Spinal cord (tissue), 10 donors: ENCODE results near the gene HIF1A. TPM values are rescaled to one million over a fixed set of nuclear protein-coding genes. Genes with fewer than 3 reads are reported as not detected.

Source experiments
- DNase-seq, 6 donors: peaks; one replicate each; pipeline versions ENCODE4 v3.0.0 to v3.0.0-alpha.2; 2013 to 2015; ENCODE audit warnings: low spot score in 6 of 6, low read depth in 4 of 6
- H3K27ac ChIP-seq: one replicate; pipeline ENCODE4 v1.5.1; 2013; ENCODE audit warnings: low read depth, low read length, control low read depth
- H3K27me3 ChIP-seq: one replicate; pipeline ENCODE4 v1.6.1; 2013; ENCODE audit warnings: low read length; ENCODE audit not compliant: control insufficient read depth, insufficient read depth
- H3K36me3 ChIP-seq: one replicate; pipeline ENCODE4 v1.6.1; 2013; ENCODE audit warnings: low read length; ENCODE audit not compliant: control insufficient read depth, insufficient read depth
- H3K4me1 ChIP-seq: one replicate; pipeline ENCODE4 v1.6.1; 2013; ENCODE audit warnings: low read length; ENCODE audit not compliant: control insufficient read depth, insufficient read depth
- H3K4me3 ChIP-seq: one replicate; pipeline ENCODE4 v1.5.1; 2013; ENCODE audit warnings: low read depth, low read length, control low read depth
- H3K9me3 ChIP-seq: one replicate; pipeline ENCODE4 v1.6.1; 2013; ENCODE audit warnings: low read length; ENCODE audit not compliant: control insufficient read depth, insufficient read depth
- WGBS: methylation state at CpG from one replicate; pipeline ENCODE4 v1.1.5; 2013; ENCODE audit warnings: missing lambda C conversion rate; ENCODE audit not compliant: insufficient coverage; 5-methylcytosine and 5-hydroxymethylcytosine counted together
- polyA plus RNA-seq, 2 donors: library from polyadenylated mRNA; unstranded; fragments of 120-200 nt; gene quantifications; one replicate each; pipeline ENCODE4 v1.2.1, GENCODE V29; 2013; ENCODE audit not compliant: insufficient read length in 2 of 2
- total RNA-seq, 2 donors: library from RNA; depleted of rRNA in 1 of 2; stranded (reverse); fragments of 120-200 nt in 1 of 2; fragments of >200 nt in 1 of 2; gene quantifications; one replicate each; pipeline versions ENCODE4 v1.2.3 to v1.2.4, GENCODE V29; 2013 to 2014
- donor health status: healthy.

HIF1A gene
- total and polyA plus RNA-seq, 4 donors: 92.8 to 167 (median 96.7) TPM

GRCh38 chr14:61716956-61717355, 21.6 kb downstream of the HIF1A start:
- no peak for DNase-seq
- Histone ChIP-seq H3K4me3 (no peak overlapping the region), H3K27ac (no peak overlapping the region), H3K9me3 (no peaks in the 10 kb centered on the region), H3K36me3 (peaks cover 1% of the 10 kb centered on the region), H3K27me3 (no peaks in the 10 kb centered on the region), H3K4me1 (peaks cover 3% of the 10 kb centered on the region)
- no CpG with 5 or more reads among the region's 1 CpG for WGBS

- Histone ChIP-seq H3K9me3 (no peaks in the 10 kb centered on the region), H3K4me3 (no peak overlapping the region), H3K36me3 (peaks cover 6% of the 10 kb centered on the region), H3K4me1 (peaks cover 3% of the 10 kb centered on the region), H3K27me3 (no peaks in the 10 kb centered on the region), H3K27ac (no peak overlapping the region)
- DNase-seq: no peak
- no CpG with 5 or more reads among the region's 2 CpGs for WGBS
Measured at GRCh38 chr14:61718039-61718438, 22.7 kb downstream of the HIF1A start.

GRCh38 chr14:61719344-61720293, 24.3 kb downstream of the HIF1A start:
- WGBS: 50% methylated on average over 1 of the region's 5 CpGs
- Histone ChIP-seq H3K36me3 (peaks cover 10% of the 10 kb centered on the region), H3K27ac (no peak overlapping the region)

GRCh38 chr14:61720294-61720661, 25.0 kb downstream of the HIF1A start:
- H3K9me3 ChIP-seq: no peaks in the 10 kb centered on the region
- no peak overlapping the region for H3K4me3 ChIP-seq
- DNase-seq: no peak
- H3K36me3 ChIP-seq: peaks cover 10% of the 10 kb centered on the region
- no peaks in the 10 kb centered on the region for H3K27me3 ChIP-seq
- WGBS: no CpG with 5 or more reads among the region's 9 CpGs
- H3K4me1 ChIP-seq: no peaks in the 10 kb centered on the region
- no peak overlapping the region for H3K27ac ChIP-seq

More at GRCh38 chr14:61719344-61720293, 24.3 kb downstream of the HIF1A start:
- DNase-seq: no peak
- no peaks in the 10 kb centered on the region for H3K27me3 ChIP-seq
- H3K4me1 ChIP-seq: peaks cover 3% of the 10 kb centered on the region
- no peaks in the 10 kb centered on the region for H3K9me3 ChIP-seq
- H3K4me3 ChIP-seq: no peak overlapping the region

- no peak for DNase-seq
- no peak overlapping the region for H3K4me3 ChIP-seq
- H3K27me3 ChIP-seq: no peaks in the 10 kb centered on the region
- no peaks in the 10 kb centered on the region for H3K9me3 ChIP-seq
- peaks cover 10% of the 10 kb centered on the region for H3K36me3 ChIP-seq
- WGBS: no CpG with 5 or more reads among the region's 6 CpGs
- no peak overlapping the region for H3K27ac ChIP-seq
- H3K4me1 ChIP-seq: no peaks in the 10 kb centered on the region
Measured at GRCh38 chr14:61720741-61721140, 25.4 kb downstream of the HIF1A start.

- Histone ChIP-seq H3K4me3 (no peak overlapping the region), H3K27me3 (no peaks in the 10 kb centered on the region), H3K36me3 (peaks cover 16% of the 10 kb centered on the region), H3K4me1 (no peaks in the 10 kb centered on the region), H3K27ac (no peak overlapping the region), H3K9me3 (no peaks in the 10 kb centered on the region)
- 90% methylated on average over 1 of the region's 2 CpGs for WGBS
- DNase-seq: no peak
Measured at GRCh38 chr14:61724133-61724532, 28.8 kb downstream of the HIF1A start.

- no peak overlapping the region for H3K27ac ChIP-seq
- H3K4me1 ChIP-seq: no peaks in the 10 kb centered on the region
- H3K27me3 ChIP-seq: no peaks in the 10 kb centered on the region
- 100% methylated on average over 1 of the region's 7 CpGs for WGBS
- no peak for DNase-seq
- peaks cover 14% of the 10 kb centered on the region for H3K36me3 ChIP-seq
- H3K9me3 ChIP-seq: no peaks in the 10 kb centered on the region
- no peak overlapping the region for H3K4me3 ChIP-seq
Measured at GRCh38 chr14:61726778-61727658, 31.7 kb downstream of the HIF1A start.

- no peaks in the 10 kb centered on the region for H3K27me3 ChIP-seq
- H3K9me3 ChIP-seq: no peaks in the 10 kb centered on the region
- peaks cover 11% of the 10 kb centered on the region for H3K36me3 ChIP-seq
- H3K4me3 ChIP-seq: no peak overlapping the region
- WGBS: no CpG with 5 or more reads among the region's 2 CpGs
- H3K4me1 ChIP-seq: no peaks in the 10 kb centered on the region
- DNase-seq: peak in 4 of 6 donors; percentile 10 to 65 (median 32)
- no peak overlapping the region for H3K27ac ChIP-seq
Measured at GRCh38 chr14:61730756-61731373, 35.6 kb downstream of the HIF1A start.

GRCh38 chr14:61733972-61734371, 38.7 kb downstream of the HIF1A start:
- Histone ChIP-seq H3K27ac (no peak overlapping the region), H3K27me3 (no peaks in the 10 kb centered on the region), H3K4me3 (no peak overlapping the region), H3K36me3 (peaks cover 11% of the 10 kb centered on the region), H3K4me1 (no peaks in the 10 kb centered on the region), H3K9me3 (no peaks in the 10 kb centered on the region)
- no peak for DNase-seq
- no CpG with 5 or more reads among the region's 2 CpGs for WGBS
